HG03571 (cell line): ENCODE measurements around the gene ZAP70.
"Not testable (repeated sequence)": the region's sequence is repeated elsewhere in the genome, so short reads cannot be mapped to it uniquely, and the experiment has no call there.

Experiments used
- ATAC-seq: cut with Tn5 transposase; IDR thresholded peaks from one replicate; pipeline ENCODE4 v1.9.1; 2021; ENCODE audit not compliant: unreplicated experiment

ZAP70 gene

GRCh38 chr2:97697252-97698235 lies 15.8 kb upstream of the ZAP70 start:
- peak; percentile 61 for ATAC-seq

- no peak for ATAC-seq
These were observed 14.8 kb upstream of the ZAP70 start for GRCh38 chr2:97698530-97698929.

DNA sequence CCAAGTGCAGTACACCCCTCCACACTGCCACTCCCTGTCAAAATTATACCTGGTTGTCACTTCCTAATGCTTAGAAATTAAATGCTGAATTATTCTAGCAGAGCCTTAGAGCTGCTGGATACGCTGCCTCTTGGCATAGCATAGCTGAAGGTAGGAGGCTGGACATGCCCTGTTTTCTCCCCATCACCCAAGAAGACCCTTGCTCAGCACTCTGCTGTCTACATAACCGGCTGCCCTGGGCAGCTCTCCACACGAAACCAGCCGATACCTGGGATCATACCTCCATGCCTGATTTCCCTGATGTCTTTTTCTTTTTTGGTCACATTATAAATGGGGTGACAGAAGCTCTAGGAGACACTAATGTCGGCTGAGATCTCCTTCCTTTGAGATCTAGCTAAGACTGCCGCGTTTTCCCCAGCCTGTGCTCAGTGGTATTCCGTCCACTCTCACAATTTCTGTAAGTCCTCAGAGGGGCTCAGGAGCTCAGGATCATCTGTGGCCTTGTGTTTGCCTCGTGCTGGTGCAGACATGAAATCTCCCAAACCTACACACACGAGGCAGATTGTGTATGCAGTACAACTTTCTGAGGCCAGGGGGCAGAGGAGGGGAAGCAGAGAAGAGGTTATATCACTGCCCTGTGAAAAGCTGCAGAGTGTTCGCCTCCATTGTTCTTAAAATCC lies 13.5 kb upstream of the ZAP70 start:
- ATAC-seq = no peak

GRCh38 chr2:97701186-97701585 lies 12.2 kb upstream of the ZAP70 start:
- ATAC-seq = no peak

DNA sequence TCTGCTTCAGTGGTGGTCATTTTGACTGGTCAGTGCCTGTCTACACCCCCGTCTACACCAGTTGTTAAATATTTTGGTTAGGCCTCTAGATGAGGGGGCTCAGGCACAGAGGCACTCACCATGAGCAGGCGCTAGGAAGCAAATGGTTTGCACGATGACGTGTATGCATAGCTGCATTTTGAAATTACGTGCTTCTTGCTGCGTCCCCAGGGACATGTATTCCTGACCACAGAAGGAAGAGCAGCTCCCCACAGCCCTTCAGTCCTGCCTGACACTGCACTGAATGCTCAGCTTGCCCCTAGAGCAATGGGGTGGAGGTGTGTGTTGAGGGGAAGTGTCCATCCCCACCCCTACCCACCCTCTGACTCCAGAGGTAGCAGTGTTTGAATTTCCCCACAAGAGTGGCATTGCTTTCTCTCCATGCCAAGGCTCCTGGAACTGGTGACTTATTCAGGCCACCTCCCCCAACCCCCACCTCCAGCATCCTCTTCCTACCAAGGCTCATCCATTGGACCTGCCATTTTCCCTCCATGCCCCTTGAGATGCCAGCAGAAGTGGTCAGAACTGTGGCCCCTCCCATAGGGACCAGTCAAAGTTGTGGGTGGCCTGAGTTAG lies 11.4 kb upstream of the ZAP70 start:
- no peak for ATAC-seq

- no peak for ATAC-seq
These were observed 10.5 kb upstream of the ZAP70 start for GRCh38 chr2:97702731-97703470.

DNA sequence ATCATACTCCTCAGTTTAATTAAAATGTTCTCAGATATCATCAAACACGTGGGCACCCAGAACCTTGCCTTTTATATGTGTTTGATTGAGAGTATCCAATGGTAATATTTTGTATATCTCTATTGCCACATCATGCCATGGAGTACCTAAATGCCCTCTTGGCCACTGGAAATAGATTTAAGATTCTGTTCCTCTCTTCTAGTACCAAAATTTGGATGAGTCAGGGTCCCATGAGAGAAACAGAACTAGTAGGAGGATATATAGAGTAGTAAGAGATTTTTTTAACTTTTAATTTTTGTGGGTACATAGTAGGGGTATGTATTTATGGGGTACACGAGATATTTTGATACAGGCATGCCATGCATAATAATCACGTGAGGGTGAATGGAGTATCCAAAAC lies 9.6 kb upstream of the ZAP70 start:
- no peak for ATAC-seq

DNA sequence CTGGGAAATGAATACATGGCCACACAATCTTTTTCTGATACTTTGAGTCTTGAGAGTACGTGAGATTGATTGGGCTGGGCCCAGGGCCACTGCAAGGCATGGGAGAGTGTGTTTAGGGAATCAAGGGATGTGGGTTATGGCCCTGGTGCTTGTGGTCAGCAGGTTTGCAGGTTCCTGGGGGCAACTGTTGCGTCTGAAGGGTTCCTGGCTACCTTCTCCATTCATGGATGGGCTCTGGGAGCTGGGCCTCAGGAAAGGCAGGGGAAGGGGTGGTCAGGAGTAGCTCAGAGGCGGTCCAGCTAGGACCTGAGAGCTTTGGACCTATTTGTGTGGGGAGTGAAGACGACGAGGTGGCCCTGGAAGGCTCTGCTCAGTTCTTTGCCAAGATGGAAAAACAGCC lies 8.4 kb upstream of the ZAP70 start:
- ATAC-seq = no peak

GRCh38 chr2:97706112-97706511 lies 7.3 kb upstream of the ZAP70 start:
- no peak for ATAC-seq

DNA sequence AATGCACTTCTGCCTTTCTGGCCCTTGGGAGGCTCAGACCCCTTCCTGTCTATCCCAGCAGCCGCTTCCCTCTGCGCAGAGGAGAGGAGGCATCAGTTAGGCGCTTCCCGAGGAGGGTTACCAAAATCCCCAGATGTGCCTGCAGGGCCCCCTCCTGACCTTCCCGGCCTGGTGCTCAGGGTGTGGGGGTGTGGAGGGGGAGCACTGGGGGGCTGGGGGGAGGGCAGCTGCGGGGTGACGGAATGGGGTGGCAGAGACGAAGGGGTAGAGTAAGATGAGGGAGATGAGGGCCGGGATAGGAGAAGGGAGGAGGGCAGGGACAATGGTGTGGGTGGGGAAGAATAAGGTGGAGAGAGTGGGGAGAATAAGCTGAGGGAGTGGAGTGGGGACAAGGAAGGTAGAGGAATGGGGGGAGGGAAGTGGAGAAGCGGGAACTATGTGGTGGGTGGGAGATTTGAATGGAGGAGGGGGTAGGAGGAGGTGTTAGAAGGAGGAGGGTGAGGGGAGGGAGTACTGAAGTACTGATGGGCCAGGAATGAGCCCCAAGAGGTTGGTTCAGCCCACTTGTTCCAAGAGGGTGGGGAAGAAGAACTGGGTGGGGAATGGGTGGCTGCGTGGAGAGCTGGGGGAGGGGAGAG lies 6.5 kb upstream of the ZAP70 start:
- ATAC-seq = no peak

GRCh38 chr2:97707362-97708047 lies 5.9 kb upstream of the ZAP70 start:
- ATAC-seq = no peak

GRCh38 chr2:97708048-97708380 lies 5.4 kb upstream of the ZAP70 start:
- no peak for ATAC-seq

- no peak for ATAC-seq
These were observed 4.8 kb upstream of the ZAP70 start for GRCh38 chr2:97708608-97709007.

- no peak for ATAC-seq
These were observed 2.0 kb upstream of the ZAP70 start for GRCh38 chr2:97711394-97711711.

- not testable (repeated sequence) for ATAC-seq
These were observed 1.2 kb upstream of the ZAP70 start for GRCh38 chr2:97712175-97712574.

DNA sequence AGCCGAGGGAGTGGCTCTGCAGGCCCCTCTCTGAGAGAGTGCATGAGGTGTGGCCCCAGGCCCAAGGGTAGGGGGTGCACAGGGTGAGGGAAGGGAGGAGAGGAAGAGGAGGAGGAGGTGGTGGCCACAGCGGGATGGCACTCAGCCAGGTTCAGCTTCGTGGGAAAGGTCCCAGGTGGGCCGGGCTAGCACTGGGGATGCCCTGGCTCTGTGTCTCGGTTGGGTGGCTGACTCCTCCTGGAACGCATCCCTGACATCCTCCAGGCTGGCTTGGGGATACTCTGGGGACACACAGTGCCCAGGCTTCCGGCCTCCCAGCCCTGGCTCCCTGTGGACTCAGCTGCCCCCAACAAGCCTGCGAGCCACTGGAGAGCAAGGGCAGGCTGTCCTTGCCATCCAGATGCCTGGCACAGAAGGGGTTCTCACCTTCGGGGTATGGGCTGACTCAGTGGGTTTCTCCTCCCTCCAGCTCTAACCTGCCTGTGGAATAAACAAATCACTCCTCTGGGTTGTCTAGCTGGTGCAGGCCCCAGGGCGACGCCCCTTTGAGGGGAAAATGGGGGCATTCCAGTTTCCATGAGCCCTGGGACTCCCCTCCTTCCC lies 582 bp upstream of the ZAP70 start:
- ATAC-seq = no peak

DNA sequence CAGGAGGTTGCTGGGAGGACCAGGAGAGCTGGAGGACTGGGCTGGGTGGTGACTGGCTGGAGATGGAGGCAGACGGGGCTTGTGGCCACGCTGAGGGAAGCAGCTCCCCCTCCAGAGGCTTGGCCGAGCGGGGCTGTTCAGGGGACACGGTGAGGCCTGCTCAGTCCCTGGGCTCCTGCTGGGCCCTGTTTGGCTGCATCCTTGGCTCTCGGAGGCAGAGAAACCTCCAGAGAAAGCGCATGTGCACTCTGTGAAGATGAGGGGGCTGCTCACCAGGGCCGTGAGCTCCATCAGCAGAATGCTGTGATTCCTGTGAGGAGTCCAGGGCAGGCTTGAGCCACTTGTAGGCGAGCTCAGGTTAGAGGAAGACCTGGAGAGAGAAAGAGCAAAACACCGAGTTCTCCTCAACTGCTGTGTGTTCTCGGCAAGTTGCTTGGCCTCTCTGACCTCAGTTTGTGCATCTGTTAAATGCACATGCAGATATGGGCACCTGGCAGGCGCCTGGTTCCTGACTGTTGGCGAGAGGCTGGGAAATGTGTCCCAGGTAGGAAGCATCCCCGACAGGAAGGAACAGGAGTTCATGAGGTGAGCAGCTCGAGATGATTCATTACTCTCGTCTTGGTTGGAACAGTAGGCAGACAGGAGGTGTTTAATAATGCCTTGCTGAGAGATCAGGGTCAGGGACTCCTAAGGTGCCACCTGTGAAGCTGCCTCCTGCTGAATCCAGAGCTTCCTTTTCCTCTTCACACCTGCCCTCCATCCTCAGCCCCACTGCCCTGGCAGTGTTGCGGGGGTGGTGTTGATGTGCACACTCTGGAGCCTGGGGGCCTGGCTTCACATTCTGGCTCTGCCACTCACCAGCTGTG lies 941 bp downstream of the ZAP70 start:
- ATAC-seq = no peak

DNA sequence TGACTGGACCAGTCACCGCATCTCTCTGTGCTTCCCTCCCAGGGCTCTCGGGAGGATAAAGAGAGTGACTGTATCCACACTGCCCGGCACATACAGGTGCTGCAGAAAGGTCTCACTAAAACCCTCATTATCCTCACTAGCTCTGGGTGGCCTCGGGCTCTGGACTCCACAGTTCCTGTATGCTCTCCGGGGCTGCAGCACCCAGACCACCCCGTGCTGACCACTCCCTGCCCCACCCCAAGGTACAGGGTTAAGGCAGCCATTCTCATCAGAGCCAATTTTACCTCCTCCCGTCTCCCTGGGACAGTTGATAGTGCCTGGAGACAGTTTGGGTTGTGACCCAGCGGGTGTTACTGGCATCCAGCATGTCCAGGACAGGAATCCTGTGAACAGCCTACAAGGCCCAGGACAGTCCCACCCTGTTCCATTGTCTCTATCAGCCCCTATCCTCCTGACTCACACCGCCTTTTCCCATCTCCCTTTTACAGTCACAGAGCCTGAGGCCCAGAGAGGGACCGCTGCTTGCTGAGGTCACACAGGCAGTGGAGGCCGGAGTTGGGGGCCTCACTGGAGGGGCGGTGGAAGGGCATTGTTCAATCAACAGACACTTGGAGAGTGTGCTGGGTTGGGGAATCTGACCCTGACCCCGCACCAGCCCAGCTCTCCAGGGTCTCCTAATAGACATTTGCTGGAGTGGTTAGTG lies 1.7 kb downstream of the ZAP70 start:
- no peak for ATAC-seq
